Measurements from ENCODE around the gene COX7A2L.
"Not testable (repeated sequence)": the region's sequence is repeated elsewhere in the genome, so short reads cannot be mapped to it uniquely, and the experiment has no call there.

Gene COX7A2L

DNA sequence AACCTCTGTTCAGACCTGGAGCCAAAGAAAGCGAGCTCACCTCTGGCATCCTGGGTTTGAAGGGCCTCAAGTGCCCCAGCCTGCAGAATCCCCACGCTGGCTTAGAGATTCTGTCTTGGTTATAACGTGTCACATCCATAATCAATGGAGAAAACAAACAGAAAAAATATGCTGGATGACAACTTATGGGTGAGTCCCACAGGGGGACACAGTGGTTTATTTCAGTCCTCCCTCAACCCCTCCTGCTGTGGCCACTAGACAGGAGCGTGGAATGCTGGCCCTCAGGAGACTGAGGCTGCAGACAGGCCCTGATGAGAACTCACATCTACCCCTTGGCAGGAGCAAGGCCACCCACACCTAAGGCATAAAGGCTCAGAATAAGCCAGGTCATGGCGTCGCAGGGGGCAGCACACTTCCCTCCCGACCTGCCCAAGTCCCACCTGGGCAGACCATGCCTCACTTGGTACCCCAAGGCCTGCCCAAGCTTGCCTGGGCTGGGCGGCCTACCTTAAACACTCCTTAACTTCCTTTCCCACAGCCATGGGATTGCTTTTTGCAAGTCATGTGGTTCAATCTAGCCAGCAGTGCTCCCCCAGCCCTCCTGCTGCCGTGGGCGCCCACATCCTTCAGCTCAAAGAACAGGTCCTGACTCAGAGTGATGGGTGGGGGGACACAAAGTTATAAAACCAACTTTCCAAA, 19.9 kb downstream of the COX7A2L start:
- Histone ChIP-seq H3K36me3 (ENCODE audit: control insufficient read depth in 2 of 2, insufficient read depth in 2 of 2, low read length in 2 of 2) (peaks cover 28 to 37% of the 10 kb centered on the region in 2 donors), H3K4me1 (ENCODE audit: control insufficient read depth in 2 of 2, insufficient read depth in 2 of 2, low read length in 2 of 2) (no peaks in the 10 kb centered on the region), H3K9ac (ENCODE audit: low read depth in 1 of 2, low read length in 2 of 2) (no peak overlapping the region), H3K4me3 (ENCODE audit: low read length in 2 of 2) (no peak overlapping the region), H3K9me3 (ENCODE audit: control insufficient read depth in 2 of 2, low read length in 2 of 2) (no peaks in the 10 kb centered on the region), H3K27me3 (ENCODE audit: control insufficient read depth in 2 of 2, insufficient read depth in 2 of 2, low read length in 2 of 2) (no peaks in the 10 kb centered on the region), H3K27ac (ENCODE audit: low read depth in 2 of 2, low read length in 2 of 2) (no peak overlapping the region)

DNA sequence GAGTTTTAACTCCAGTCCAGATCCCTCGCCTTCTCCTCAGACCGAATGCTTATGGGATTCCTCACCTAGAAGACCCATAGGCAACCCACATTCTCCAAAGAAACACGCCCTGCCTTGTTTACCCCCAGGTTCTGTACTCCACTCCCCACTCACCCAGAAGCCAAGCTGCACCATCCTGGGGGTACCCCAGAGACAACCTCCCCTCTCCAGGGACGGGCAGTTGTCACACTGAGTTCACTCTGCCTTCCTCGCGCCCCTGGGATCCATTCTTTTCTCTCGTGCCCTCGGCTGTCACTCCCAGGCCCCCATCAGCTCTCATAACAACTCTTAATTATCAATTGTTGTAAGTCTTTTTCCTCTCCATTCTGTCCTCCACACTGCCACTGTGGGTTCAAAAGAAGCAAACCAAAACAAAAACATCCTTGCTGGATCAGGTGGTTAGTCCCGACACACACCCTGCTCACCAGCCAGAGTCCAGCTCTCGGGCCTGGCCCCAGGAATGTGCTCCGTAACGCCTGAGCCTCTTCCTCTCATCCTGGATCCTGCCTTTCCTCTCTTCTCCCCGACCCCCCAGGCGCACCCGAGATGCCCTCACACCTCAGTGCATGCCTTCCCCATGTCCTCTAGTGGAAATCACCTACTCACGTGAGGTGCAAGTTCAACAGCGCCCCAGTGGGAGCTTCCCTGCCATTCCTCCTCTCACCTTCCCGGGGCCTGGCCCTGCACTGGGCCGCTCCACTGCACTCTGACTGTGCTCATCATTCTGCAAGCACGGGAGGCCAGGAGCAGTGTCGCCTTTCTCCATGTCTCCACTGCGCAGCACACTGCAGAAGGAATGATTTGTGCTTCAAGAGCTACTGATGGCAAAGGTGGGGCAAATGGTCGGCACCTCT, 20.7 kb downstream of the COX7A2L start:
- H3K4me1 ChIP-seq (ENCODE audit: control insufficient read depth in 2 of 2, insufficient read depth in 2 of 2, low read length in 2 of 2): no peaks in the 10 kb centered on the region
- no peak overlapping the region for H3K9ac ChIP-seq (ENCODE audit: low read depth in 1 of 2, low read length in 2 of 2)
- no peak overlapping the region for H3K27ac ChIP-seq (ENCODE audit: low read depth in 2 of 2, low read length in 2 of 2)
- peaks cover 23 to 34% of the 10 kb centered on the region in 2 donors for H3K36me3 ChIP-seq (ENCODE audit: control insufficient read depth in 2 of 2, insufficient read depth in 2 of 2, low read length in 2 of 2)
- H3K27me3 ChIP-seq (ENCODE audit: control insufficient read depth in 2 of 2, insufficient read depth in 2 of 2, low read length in 2 of 2): no peaks in the 10 kb centered on the region
- no peak overlapping the region for H3K4me3 ChIP-seq (ENCODE audit: low read length in 2 of 2)
- H3K9me3 ChIP-seq (ENCODE audit: control insufficient read depth in 2 of 2, low read length in 2 of 2): no peaks in the 10 kb centered on the region

DNA sequence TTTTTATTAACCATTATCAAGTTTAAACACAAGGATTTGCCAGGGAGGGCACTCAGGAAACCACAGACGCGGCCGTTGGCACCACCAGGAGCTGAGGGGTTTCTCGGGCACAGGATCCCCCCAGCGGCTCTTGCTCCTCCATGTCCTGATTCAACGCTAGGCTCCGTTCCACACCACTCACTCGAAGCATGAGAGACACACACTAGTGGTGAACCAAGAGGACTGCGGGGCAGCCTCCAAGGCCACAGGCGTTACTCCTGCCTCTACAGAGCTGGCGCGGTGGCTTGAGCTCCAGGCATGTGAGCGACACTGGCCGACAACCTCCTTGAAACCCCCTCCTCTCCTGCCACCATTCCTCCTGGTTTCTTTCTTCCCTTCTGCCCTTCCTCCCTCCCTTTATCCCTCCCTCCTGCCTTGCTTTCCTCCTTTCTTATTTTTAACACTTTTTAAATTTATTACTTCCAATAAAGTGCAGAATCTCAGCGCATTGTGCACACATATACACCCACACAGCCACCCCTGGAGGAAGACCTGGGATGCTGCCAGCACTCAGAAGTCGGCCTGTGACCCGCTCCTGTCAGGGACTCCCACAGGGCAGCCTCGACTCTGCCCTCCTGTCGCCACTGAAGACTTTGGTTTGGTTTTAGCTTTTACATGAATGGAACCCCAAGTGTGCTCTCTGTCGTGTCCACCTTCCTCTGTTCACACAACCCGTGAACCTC, 21.7 kb downstream of the COX7A2L start:
- Histone ChIP-seq H3K4me3 (ENCODE audit: low read length in 2 of 2) (no peak overlapping the region), H3K4me1 (ENCODE audit: control insufficient read depth in 2 of 2, insufficient read depth in 2 of 2, low read length in 2 of 2) (no peaks in the 10 kb centered on the region), H3K9me3 (ENCODE audit: control insufficient read depth in 2 of 2, low read length in 2 of 2) (no peaks in the 10 kb centered on the region), H3K36me3 (ENCODE audit: control insufficient read depth in 2 of 2, insufficient read depth in 2 of 2, low read length in 2 of 2) (peaks cover 18 to 34% of the 10 kb centered on the region in 2 donors), H3K27me3 (ENCODE audit: control insufficient read depth in 2 of 2, insufficient read depth in 2 of 2, low read length in 2 of 2) (no peaks in the 10 kb centered on the region), H3K27ac (ENCODE audit: low read depth in 2 of 2, low read length in 2 of 2) (no peak overlapping the region), H3K9ac (ENCODE audit: low read depth in 1 of 2, low read length in 2 of 2) (no peak overlapping the region)

DNA sequence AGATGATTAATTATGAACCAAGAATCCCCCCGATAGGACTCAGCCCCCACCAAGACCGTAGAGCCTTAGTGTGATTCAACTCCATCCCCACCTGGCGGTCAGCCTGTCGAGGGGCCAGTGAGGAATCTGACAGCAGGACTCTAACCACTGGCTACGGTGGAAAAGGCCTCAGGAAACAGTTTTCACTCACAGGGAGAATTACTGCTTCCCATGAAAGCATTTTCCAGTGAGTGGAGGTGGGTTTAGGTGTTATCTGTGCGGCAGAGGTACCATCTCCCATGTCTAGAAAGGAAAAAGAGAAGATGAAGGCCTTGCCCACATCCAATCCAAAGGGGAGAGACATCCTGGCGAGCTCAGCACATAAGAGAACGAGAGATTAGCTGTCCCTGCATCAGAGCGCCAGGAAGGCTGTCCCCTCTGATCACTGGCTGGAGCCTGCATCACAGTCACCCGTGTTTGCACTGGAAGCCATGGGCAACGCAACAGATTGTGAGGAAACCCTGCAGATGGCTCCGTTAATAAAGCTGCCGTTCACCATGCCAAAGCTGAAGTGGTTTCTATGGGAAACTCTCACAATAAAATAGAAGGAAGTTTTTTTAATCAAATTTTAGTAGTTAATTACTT, 22.3 kb downstream of the COX7A2L start:
- H3K4me1 ChIP-seq (ENCODE audit: control insufficient read depth in 2 of 2, insufficient read depth in 2 of 2, low read length in 2 of 2): no peaks in the 10 kb centered on the region
- H3K4me3 ChIP-seq (ENCODE audit: low read length in 2 of 2): no peak overlapping the region
- H3K36me3 ChIP-seq (ENCODE audit: control insufficient read depth in 2 of 2, insufficient read depth in 2 of 2, low read length in 2 of 2): peaks cover 20 to 36% of the 10 kb centered on the region in 2 donors
- H3K9me3 ChIP-seq (ENCODE audit: control insufficient read depth in 2 of 2, low read length in 2 of 2): no peaks in the 10 kb centered on the region
- H3K9ac ChIP-seq (ENCODE audit: low read depth in 1 of 2, low read length in 2 of 2): no peak overlapping the region
- H3K27ac ChIP-seq (ENCODE audit: low read depth in 2 of 2, low read length in 2 of 2): no peak overlapping the region
- H3K27me3 ChIP-seq (ENCODE audit: control insufficient read depth in 2 of 2, insufficient read depth in 2 of 2, low read length in 2 of 2): no peaks in the 10 kb centered on the region

DNA sequence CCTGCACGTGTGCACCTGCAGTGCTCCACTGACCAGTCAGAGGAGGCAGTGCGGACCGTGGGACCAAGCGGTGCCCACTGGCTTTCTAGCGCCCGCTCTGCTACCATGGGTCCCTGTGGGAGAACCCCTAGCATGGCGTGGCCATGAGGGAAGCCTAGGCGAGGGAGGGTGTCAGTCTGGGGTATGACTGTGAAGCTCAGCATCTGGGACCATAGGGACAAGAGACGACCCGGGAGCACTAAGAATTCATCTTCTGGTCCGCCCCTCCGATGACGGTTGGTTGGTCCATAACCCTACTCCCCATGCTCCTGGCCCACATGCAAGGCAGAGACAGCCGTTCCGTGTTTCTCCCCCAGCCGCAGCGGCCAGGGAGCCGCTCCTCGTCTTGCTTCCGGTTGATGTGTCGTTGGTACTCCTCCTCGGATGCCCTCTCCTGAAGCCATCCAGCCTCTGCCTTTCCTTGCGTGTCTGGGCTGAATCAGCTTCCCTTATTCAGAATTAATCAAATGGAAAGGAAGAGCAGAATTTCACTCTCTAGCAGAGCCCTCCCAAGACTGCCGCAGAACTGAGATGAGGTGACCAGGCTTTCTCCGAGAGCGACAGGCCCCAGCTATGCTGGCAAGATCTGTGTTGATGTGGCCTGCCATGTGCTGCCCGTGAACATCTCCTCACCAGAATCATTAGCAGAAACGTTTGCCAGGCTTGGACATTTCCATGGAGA, 23.0 kb downstream of the COX7A2L start:
- Histone ChIP-seq H3K27me3 (ENCODE audit: control insufficient read depth in 2 of 2, insufficient read depth in 2 of 2, low read length in 2 of 2) (no peaks in the 10 kb centered on the region), H3K9me3 (ENCODE audit: control insufficient read depth in 2 of 2, low read length in 2 of 2) (no peaks in the 10 kb centered on the region), H3K36me3 (ENCODE audit: control insufficient read depth in 2 of 2, insufficient read depth in 2 of 2, low read length in 2 of 2) (peaks cover 27 to 40% of the 10 kb centered on the region in 2 donors), H3K4me3 (ENCODE audit: low read length in 2 of 2) (no peak overlapping the region), H3K9ac (ENCODE audit: low read depth in 1 of 2, low read length in 2 of 2) (no peak overlapping the region), H3K4me1 (ENCODE audit: control insufficient read depth in 2 of 2, insufficient read depth in 2 of 2, low read length in 2 of 2) (no peaks in the 10 kb centered on the region), H3K27ac (ENCODE audit: low read depth in 2 of 2, low read length in 2 of 2) (no peak overlapping the region)

DNA sequence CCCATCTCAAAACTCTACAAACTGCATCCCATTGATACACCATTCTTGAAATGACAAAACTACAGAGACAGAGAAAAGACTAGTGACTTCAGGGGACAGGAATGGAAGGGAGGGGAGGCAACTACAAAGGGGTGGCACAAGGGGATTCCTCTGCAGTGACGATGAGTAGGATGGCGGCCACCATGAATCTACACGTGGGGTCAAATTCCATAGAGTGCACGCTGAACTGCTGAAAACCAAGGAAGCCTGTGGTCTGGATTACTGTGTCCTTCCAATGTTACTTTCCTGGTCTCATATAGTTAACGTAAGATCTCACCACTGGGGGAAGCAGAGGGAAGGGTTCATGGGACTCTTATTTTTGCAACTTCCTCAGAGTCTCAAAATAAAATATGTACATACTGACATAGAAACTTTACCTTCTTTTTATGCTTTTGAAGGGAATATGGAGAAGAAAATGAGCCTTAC, 23.6 kb downstream of the COX7A2L start:
- Histone ChIP-seq H3K36me3 (ENCODE audit: control insufficient read depth in 2 of 2, insufficient read depth in 2 of 2, low read length in 2 of 2) (peaks cover 30 to 46% of the 10 kb centered on the region in 2 donors), H3K27ac (ENCODE audit: low read depth in 2 of 2, low read length in 2 of 2) (no peak overlapping the region), H3K9me3 (ENCODE audit: control insufficient read depth in 2 of 2, low read length in 2 of 2) (no peaks in the 10 kb centered on the region), H3K4me3 (ENCODE audit: low read length in 2 of 2) (no peak overlapping the region), H3K4me1 (ENCODE audit: control insufficient read depth in 2 of 2, insufficient read depth in 2 of 2, low read length in 2 of 2) (no peaks in the 10 kb centered on the region), H3K9ac (ENCODE audit: low read depth in 1 of 2, low read length in 2 of 2) (no peak overlapping the region), H3K27me3 (ENCODE audit: control insufficient read depth in 2 of 2, insufficient read depth in 2 of 2, low read length in 2 of 2) (no peaks in the 10 kb centered on the region)

DNA sequence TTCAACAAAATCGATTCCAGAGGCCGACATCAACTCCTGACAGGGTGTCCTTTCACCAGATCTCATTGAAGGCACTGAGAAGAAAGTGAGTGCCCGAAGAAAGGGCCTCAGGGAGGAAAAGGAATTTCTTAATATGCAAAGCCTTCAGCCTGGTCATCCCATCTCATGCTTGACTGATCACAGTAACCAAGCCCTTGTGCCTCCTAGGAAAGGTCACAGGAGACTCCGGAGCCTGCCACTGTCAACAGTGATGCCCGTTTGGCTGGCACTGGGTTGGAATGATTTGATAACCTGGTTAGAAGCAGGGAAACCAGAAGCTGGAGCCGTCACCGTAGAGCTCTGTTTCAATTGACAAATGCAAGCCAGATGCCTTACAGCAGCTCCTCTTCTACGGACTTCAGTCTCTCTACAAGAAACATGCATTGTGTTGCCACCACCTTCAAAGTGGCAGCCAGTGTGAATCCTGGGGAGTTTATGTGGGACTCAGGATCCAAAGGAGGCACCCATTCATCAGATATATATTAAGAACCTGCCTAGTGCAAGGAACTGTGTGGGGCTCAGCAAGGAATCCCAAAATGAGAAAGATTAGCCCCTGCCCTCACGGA, 24.6 kb downstream of the COX7A2L start:
- no peak overlapping the region for H3K9ac ChIP-seq (ENCODE audit: low read depth in 1 of 2, low read length in 2 of 2)
- peaks cover 37 to 53% of the 10 kb centered on the region in 2 donors for H3K36me3 ChIP-seq (ENCODE audit: control insufficient read depth in 2 of 2, insufficient read depth in 2 of 2, low read length in 2 of 2)
- H3K4me1 ChIP-seq (ENCODE audit: control insufficient read depth in 2 of 2, insufficient read depth in 2 of 2, low read length in 2 of 2): no peaks in the 10 kb centered on the region
- H3K27ac ChIP-seq (ENCODE audit: low read depth in 2 of 2, low read length in 2 of 2): no peak overlapping the region
- H3K9me3 ChIP-seq (ENCODE audit: control insufficient read depth in 2 of 2, low read length in 2 of 2): no peaks in the 10 kb centered on the region
- no peak overlapping the region for H3K4me3 ChIP-seq (ENCODE audit: low read length in 2 of 2)
- H3K27me3 ChIP-seq (ENCODE audit: control insufficient read depth in 2 of 2, insufficient read depth in 2 of 2, low read length in 2 of 2): no peaks in the 10 kb centered on the region

DNA sequence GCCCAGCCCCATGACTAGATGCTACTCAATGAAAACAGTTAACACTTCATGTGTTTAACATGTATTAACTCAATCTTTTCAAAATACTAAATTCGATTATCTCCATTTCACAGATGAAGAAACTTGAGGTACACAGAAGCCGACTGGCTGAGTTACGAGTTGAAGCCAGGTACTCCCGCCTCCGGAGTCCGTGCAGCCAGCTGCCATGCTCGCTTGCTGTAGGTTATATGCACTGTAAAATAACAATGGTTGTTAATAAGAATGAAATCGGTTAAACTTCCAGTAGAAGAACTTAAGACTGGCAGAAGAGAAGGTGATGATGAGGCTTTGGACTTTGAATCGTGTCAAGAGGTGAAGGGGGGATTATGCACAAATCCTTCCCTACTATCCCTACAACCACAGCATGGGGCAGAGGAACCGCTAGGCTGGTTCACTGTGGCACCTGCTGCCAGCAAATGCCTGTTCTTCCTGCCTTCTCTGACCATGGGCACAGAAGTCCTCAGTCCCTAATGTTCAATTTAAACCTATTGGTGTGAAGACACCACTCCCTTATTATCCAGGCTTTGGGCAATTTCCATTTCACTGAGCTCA, 25.4 kb downstream of the COX7A2L start:
- H3K27me3 ChIP-seq (ENCODE audit: control insufficient read depth in 2 of 2, insufficient read depth in 2 of 2, low read length in 2 of 2): no peaks in the 10 kb centered on the region
- no peak overlapping the region for H3K4me3 ChIP-seq (ENCODE audit: low read length in 2 of 2)
- H3K4me1 ChIP-seq (ENCODE audit: control insufficient read depth in 2 of 2, insufficient read depth in 2 of 2, low read length in 2 of 2): no peaks in the 10 kb centered on the region
- H3K27ac ChIP-seq (ENCODE audit: low read depth in 2 of 2, low read length in 2 of 2): no peak overlapping the region
- H3K9ac ChIP-seq (ENCODE audit: low read depth in 1 of 2, low read length in 2 of 2): no peak overlapping the region
- H3K36me3 ChIP-seq (ENCODE audit: control insufficient read depth in 2 of 2, insufficient read depth in 2 of 2, low read length in 2 of 2): peaks cover 45 to 52% of the 10 kb centered on the region in 2 donors
- no peaks in the 10 kb centered on the region for H3K9me3 ChIP-seq (ENCODE audit: control insufficient read depth in 2 of 2, low read length in 2 of 2)

DNA sequence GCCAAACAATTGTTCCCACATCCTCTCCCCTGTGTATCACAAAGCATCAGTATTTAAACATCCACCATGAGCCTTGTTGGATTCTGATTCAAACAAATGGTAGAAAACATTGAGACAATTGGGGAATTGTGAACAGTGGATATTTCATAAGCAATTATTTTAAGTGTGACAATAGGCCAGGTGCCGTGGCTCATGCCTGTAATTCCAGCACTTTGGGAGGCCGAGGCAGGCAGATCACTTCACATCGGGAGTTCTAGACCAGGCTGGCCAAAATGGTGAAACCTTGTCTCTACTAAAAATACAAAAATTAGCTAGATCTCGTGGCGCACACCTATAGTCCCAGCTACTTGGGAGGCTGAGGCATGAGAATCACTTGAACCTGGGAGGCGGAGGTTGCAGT, 26.2 kb downstream of the COX7A2L start:
- not testable (repeated sequence) for H3K27ac ChIP-seq (ENCODE audit: low read depth in 2 of 2, low read length in 2 of 2); H3K4me3 ChIP-seq (ENCODE audit: low read length in 2 of 2); H3K9me3 ChIP-seq (ENCODE audit: control insufficient read depth in 2 of 2, low read length in 2 of 2); H3K9ac ChIP-seq (ENCODE audit: low read depth in 1 of 2, low read length in 2 of 2); H3K4me1 ChIP-seq (ENCODE audit: control insufficient read depth in 2 of 2, insufficient read depth in 2 of 2, low read length in 2 of 2); H3K27me3 ChIP-seq (ENCODE audit: control insufficient read depth in 2 of 2, insufficient read depth in 2 of 2, low read length in 2 of 2)
- H3K36me3 ChIP-seq (ENCODE audit: control insufficient read depth in 2 of 2, insufficient read depth in 2 of 2, low read length in 2 of 2): peaks cover 52 to 56% of the 10 kb centered on the region in 2 donors
